ENCODE results near the gene SLC17A9.

SLC17A9 gene

GRCh38 chr20:62952373-62952967, at the start of gene SLC17A9:
TSS of gene SLC17A9 (plus strand) at chr20:62952709. CDS start at chr20:62952831, 122 bp downstream.
- DNase-seq (ENCODE audit: insufficient read length, low spot score) (no peak), FAIRE-seq (no peak)

GRCh38 chr20:62902926-62903615, 49.4 kb upstream of the SLC17A9 start:
- no peak for FAIRE-seq
- DNase-seq (ENCODE audit: insufficient read length, low spot score) = no peak

GRCh38 chr20:62905536-62906117, 46.9 kb upstream of the SLC17A9 start:
- FAIRE-seq (peak; percentile 9), DNase-seq (ENCODE audit: insufficient read length, low spot score) (no peak)

- DNase-seq (ENCODE audit: insufficient read length, low spot score) = no peak
- FAIRE-seq = no peak
Observed at GRCh38 chr20:62906209-62906608, 46.3 kb upstream of the SLC17A9 start.

GRCh38 chr20:62906647-62907375, 45.7 kb upstream of the SLC17A9 start:
- no peak for FAIRE-seq
- no peak for DNase-seq (ENCODE audit: insufficient read length, low spot score)

- FAIRE-seq = no peak
- no peak for DNase-seq (ENCODE audit: insufficient read length, low spot score)
Observed at GRCh38 chr20:62907384-62908317, 44.9 kb upstream of the SLC17A9 start.

GRCh38 chr20:62908971-62909791, 43.3 kb upstream of the SLC17A9 start:
- DNase-seq (ENCODE audit: insufficient read length, low spot score) (no peak), FAIRE-seq (no peak)

- FAIRE-seq (no peak), DNase-seq (ENCODE audit: insufficient read length, low spot score) (no peak)
Observed at GRCh38 chr20:62910217-62910766, 42.2 kb upstream of the SLC17A9 start.

GRCh38 chr20:62910777-62911497, 41.6 kb upstream of the SLC17A9 start:
- DNase-seq (ENCODE audit: insufficient read length, low spot score) (no peak), FAIRE-seq (no peak)

- FAIRE-seq = peak; percentile 23
Observed at GRCh38 chr20:62911701-62912280, 40.7 kb upstream of the SLC17A9 start.

GRCh38 chr20:62913043-62913630, 39.4 kb upstream of the SLC17A9 start:
- DNase-seq (ENCODE audit: insufficient read length, low spot score) (no peak), FAIRE-seq (peak; percentile 40)

More at GRCh38 chr20:62911701-62912280, 40.7 kb upstream of the SLC17A9 start:
- no peak for DNase-seq (ENCODE audit: insufficient read length, low spot score)

GRCh38 chr20:62914436-62914835, 38.1 kb upstream of the SLC17A9 start:
- FAIRE-seq (no peak), DNase-seq (ENCODE audit: insufficient read length, low spot score) (no peak)

- peak; percentile 46 for DNase-seq (ENCODE audit: insufficient read length, low spot score)
- peak; percentile 33 for FAIRE-seq
Observed at GRCh38 chr20:62914970-62915457, 37.5 kb upstream of the SLC17A9 start.

- DNase-seq (ENCODE audit: insufficient read length, low spot score) (no peak), FAIRE-seq (no peak)
Observed at GRCh38 chr20:62916703-62917476, 35.6 kb upstream of the SLC17A9 start.

- no peak for DNase-seq (ENCODE audit: insufficient read length, low spot score)
- FAIRE-seq = no peak
Observed at GRCh38 chr20:62917720-62918119, 34.8 kb upstream of the SLC17A9 start.

GRCh38 chr20:62918147-62918546, 34.4 kb upstream of the SLC17A9 start:
- FAIRE-seq (no peak), DNase-seq (ENCODE audit: insufficient read length, low spot score) (no peak)

GRCh38 chr20:62918831-62919230, 33.7 kb upstream of the SLC17A9 start:
- DNase-seq (ENCODE audit: insufficient read length, low spot score) = no peak
- FAIRE-seq = no peak

Measured in HTR-8/SVneo (cell line).